GM18951 (cell line): ENCODE measurements around the gene PTK6.

Source experiments
- POLR2A ChIP-seq: IDR thresholded peaks from 4 replicates; pipeline ENCODE4 v1.6.1; 2011; ENCODE audit warnings: mild to moderate bottlenecking; ENCODE audit not compliant: insufficient read length, insufficient read depth; ENCODE audit errors: extremely low read depth
- in situ Hi-C: fragments of 300-500 bp; cut with MboI; formaldehyde crosslinking; loops from one replicate; pipeline ENCODE4 v1.12.0; 2022; ENCODE audit warnings: low sequenced_read_pairs, mixed read lengths, inconsistent platforms; ENCODE audit not compliant: unreplicated experiment

PTK6 gene

DNA sequence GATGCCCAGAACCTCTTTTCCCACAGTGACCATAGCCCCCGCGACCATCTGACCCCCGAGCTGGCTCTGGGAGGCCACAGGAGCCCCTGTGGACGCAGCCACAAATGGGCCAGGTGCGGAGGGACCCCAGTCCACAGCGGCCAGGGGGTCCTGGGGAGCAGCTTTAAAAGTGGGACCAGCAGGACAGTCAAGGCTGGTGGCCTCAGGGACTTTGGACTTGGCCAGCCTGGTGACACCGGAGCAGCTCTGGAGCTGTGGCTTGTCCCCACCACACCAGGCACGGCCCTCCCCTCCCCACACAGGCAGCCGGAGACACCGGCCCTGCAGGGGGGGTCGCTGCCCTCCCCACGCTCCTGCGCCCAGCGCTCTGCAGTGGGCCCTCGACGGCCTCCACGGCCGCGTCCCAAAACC, 20.3 kb upstream of the PTK6 start:
- in situ Hi-C loops = no loop called here

DNA sequence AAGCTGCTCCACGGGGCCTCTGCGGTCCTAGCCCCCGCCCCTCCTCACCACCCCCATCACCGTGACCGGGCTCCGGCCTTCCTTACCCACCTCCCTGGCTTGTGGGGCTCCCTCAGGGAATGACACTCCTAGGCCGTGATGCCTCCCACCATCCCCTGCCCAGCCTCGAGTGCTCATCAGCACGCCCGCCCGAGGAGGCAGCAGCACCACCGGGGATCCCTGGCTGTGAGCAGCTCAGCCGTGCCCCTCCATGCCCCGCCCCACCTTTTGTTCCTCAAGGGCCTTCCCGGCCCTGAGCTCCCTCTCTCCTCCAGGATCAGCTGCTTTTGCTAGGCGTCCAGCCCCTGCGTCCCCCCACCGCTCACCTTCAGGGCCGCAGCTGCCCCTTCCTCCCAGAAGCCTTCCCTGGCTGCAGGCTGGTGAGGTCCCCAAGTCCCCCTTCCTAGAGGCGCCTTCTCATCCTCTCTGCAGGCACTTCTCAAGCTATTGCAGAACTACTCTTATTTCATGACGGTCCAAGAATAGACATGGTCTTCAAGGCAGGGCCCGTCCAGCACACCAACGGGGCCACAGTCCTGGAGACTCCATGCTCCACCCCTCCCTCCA, 19.8 kb upstream of the PTK6 start:
- in situ Hi-C loops = no loop called here
- TF ChIP-seq POLR2A = no peak

More for the DNA sequence above, 20.3 kb upstream of the PTK6 start:
- no peak for TF ChIP-seq POLR2A

GRCh38 chr20:63555661-63556381, 18.6 kb upstream of the PTK6 start:
- no peak for TF ChIP-seq POLR2A
- in situ Hi-C loops = no loop called here

DNA sequence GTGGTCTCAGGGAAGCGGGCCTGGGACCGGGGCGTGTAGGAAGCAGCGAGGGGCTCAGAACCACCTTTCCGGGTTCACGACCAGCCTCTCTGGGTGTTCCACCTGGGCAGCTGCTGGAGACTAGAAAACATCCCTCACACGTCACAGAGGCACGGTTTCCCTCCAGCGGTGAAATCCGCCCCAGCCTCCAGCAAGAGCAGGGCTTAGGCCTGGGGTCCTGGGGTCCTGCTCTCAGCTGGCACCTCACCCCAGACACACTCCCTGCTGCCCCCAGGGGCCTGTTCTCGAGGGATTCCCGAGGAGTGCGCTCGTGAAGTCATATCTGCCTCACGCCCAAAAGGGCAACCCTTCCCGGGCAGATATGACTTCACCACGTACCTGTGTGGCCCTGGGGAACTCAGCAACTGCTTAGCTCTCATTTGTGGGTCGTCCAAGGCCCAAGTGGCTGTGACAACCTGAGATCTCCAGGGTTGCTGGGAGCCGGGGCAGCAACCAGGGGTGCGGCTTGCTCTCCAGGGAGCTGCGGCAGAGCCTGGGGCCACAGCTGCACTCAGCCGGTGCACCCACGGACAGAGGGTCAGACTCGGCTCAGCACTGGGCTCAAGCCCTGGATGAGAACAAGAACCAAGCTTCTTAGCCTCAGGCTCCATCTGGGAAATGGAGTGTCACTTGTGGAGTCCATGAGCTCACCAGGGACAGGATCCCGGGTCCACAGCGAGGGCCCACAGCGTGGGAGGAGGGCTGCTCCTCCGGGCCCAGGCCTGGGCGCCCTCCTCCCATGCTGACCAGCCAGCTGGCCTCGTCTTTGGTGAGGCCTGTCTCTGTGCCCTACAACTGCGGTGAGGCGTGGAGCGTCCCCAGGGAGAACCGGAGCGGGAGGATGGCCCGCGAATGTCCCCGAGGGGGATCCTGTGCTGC, 17.4 kb upstream of the PTK6 start:
- in situ Hi-C loops = no loop called here
- TF ChIP-seq POLR2A = no peak

DNA sequence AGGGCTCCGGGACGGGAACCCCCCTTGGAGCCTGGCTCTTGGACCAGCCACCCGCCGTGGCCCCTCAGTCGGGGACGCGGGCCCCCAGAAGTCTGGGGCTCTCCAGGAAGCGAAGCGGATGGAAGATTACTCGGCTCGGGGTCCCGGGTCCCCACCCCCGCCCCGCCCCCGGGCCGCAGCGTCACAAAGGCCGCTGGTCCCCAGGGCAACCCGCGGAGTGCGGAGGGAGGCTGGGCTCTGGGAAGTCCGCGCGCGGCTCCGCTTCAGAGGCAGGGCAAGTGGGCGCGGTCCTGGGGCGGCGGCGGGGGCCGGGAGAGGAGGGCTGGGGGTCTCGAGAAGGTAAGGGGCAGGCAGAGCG, 16.7 kb upstream of the PTK6 start, which contains the start of gene FNDC11:
FNDC11 (plus strand) TSS at position 227 of the 358 bp plus-strand sequence. CDS start 1,505 bp downstream, outside the sequence.
- in situ Hi-C loops = no loop called here
- no peak for TF ChIP-seq POLR2A

DNA sequence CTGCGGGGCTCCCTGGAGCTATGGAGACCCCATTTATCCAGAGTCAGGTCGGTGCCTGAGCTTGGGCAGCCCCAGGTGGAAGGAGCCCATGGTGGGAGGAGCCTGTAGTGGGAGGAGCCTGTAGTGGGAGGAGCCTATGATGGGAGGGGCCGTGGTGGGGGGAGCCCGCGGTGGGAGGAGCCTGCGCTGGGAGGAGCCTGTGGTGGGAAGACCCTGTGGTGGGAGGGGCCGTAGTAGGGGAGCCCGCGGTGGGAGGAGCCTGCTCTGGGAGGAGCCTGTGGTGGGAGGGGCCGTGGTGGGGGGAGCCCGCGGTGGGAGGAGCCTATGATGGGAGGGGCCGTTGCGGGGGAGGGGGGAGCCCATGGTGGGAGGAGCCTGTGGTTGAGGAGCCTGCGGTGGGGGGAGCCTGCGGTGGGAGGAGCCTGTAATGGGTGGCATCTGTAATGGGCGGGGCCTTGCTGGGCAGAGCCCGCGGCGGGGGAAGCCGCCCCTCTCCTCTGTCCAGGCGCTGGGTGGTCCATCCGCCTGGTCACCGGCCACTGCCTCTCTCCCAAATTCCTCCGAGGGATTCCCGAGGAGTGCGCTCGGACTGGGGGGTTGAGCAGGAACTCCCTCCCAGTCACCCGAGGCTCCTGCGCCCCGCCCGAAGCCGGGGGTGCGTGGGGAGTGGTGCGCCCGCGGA, 16.2 kb upstream of the PTK6 start:
- in situ Hi-C loops = no loop called here
- TF ChIP-seq POLR2A = peak; percentile 43

- in situ Hi-C loops = no loop called here
- no peak for TF ChIP-seq POLR2A
Observed at GRCh38 chr20:63552481-63553249, 15.5 kb upstream of the PTK6 start.

DNA sequence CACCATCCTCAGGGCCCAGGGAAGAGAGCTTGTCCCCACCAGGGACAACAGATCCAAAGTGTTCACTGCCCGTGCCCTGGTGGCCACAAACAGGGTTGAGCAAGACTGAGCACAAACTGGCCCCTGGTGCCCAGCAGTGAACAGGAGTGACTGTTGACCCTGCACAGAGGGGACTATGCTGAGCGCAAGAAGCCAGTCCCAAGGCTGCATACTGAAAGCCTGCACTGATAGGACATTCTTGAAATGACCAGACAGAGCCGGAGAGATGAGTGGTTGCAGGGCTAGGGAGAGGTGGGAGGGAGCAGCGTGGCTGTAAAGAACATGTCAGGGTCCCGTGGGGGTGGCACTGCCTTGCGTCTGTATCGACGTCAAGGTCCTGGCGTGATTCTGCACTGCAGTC, 13.9 kb upstream of the PTK6 start:
- TF ChIP-seq POLR2A = no peak
- in situ Hi-C loops = no loop called here

DNA sequence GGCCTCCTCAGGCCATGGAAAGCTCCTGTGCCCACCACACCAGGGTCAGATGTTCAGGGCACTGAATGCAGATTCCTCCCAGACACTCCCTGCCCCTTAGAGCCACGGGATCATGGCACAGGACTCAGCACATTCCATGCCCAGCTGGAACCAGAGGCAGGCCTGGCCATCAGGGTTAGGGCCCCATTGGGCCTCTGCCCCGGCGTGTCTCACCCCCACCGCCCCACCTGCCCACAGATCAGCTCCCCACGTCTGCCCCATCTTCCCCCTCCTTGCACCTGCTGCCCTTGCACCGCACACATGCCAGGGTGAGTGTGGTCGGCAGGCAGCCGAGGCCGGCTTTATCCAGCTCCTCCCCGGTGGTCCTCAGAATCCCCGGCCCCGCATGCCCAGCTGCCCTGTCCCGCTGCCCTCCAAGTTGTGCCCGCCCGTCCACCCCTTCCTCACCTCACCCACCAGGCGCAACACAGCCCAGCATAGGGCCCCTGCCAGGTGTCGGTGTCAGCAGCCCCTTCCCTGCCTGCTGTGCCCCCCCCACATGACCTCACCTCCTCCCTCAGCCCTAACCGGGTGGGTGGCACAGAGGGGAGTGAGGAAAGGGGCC, 12.6 kb upstream of the PTK6 start:
- TF ChIP-seq POLR2A = no peak
- in situ Hi-C loops = no loop called here

DNA sequence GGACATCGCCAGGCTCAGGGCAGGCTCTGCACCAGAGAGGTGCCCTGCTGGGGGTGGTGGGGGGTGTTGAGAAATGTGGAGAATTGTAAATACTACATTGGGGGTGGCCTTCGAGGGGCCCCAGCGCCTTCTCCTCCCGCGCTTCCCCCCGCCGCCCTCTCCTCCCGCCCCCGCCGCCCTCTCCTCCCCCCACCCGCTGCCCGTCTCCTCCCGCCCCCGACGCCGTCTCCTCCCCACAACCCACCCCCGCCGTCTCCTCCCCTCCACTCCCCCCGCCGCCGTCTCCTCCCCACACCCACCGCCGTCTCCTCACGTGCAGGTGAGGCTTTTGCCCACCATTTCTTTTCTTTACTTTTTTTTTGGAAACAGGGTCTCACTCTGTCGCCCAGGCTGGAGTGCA, 11.8 kb upstream of the PTK6 start:
- TF ChIP-seq POLR2A = no peak
- in situ Hi-C loops = no loop called here

DNA sequence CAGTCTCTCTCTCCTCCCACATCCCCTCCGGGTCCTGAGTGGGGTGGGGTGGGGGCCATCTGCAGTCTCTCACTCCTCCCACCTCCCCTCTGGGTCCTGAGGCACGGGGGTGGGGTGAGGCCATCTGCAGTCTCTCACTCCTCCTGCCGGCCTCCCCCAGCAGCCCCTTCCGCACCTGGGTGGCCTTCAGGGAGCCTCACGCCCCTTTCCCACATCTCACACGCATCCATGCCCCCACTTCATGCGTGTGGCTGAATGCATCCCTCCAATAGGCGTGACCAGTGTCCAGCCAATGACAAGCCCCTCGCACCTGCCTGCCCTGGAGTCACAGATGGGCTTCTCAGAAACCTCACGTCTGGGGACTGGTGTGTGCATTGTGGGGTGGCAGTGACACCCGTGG, 11.4 kb upstream of the PTK6 start:
- in situ Hi-C loops = no loop called here
- no peak for TF ChIP-seq POLR2A
